Breast epithelium (tissue), 3 donors: ENCODE results near the gene CHN2.

Experiments used
- CTCF ChIP-seq, 3 donors: fragments of 450-650 bp; IDR thresholded peaks; one replicate each; pipeline ENCODE4 v1.5.1; 2016 to 2017; ENCODE audit warnings: antibody characterized with exemption in 3 of 3, mild to moderate bottlenecking in 3 of 3, moderate library complexity in 3 of 3
- POLR2AphosphoS5 ChIP-seq, 3 donors: sonication (generic); formaldehyde crosslinking; IDR thresholded peaks; one replicate each; pipeline ENCODE4 v1.6.1; 2017; ENCODE audit warnings: antibody characterized with exemption in 3 of 3

- TF ChIP-seq CTCF (IDR thresholded peaks at IDR 0.05) (no peak), POLR2AphosphoS5 (IDR thresholded peaks at IDR 0.05) (no peak)
Measured at GRCh38 chr7:29499932-29500331, 305.4 kb downstream of the CHN2 start.
